ENCODE measurements around the gene ZNF277. TPM values are rescaled to one million over a fixed set of nuclear protein-coding genes. Genes with fewer than 3 reads are reported as not detected.

ZNF277 gene
- polyA plus RNA-seq, 1 donor (not counting 4 experiments of a cell fraction or from before 2014, with no cell fraction given) = 20.2 TPM

- Histone ChIP-seq H3K27ac (ENCODE audit: control insufficient read depth, insufficient read depth, low read length) (no peak overlapping the region), H2AFZ (ENCODE audit: control insufficient read depth, low read length) (no peak overlapping the region), H3K36me3 (ENCODE audit: control insufficient read depth in 2 of 2, extremely low read depth in 1 of 2, insufficient read depth in 2 of 2, low read length in 2 of 2) (no peaks in the 10 kb centered on the region), H3K9ac (ENCODE audit: control insufficient read depth, extremely low read depth, insufficient read depth, low read length) (no peak overlapping the region), H3K9me1 (ENCODE audit: control insufficient read depth, extremely low read depth, insufficient read depth, low read length) (no peaks in the 10 kb centered on the region), H3K9me3 (ENCODE audit: control insufficient read depth, low read depth, low read length) (no peaks in the 10 kb centered on the region), H3K4me2 (ENCODE audit: control insufficient read depth, extremely low read depth, insufficient read depth, low read depth, low read length) (no peak overlapping the region), H3K27me3 (ENCODE audit: control insufficient read depth, extremely low read depth, insufficient read depth, low read length) (no peaks in the 10 kb centered on the region), H3K79me2 (ENCODE audit: control insufficient read depth, insufficient read depth, low read length) (peaks cover 42% of the 10 kb centered on the region), H3K4me1 (ENCODE audit: control insufficient read depth, extremely low read depth, insufficient read depth, low read length) (peaks cover 14% of the 10 kb centered on the region), H3K4me3 (ENCODE audit: control insufficient read depth in 2 of 3, extremely low read depth in 1 of 3, insufficient read depth in 2 of 3, low read depth in 1 of 3, low read length in 3 of 3) (no peak overlapping the region), H4K20me1 (ENCODE audit: control insufficient read depth, extremely low read depth, insufficient read depth, low read length) (peaks cover 3% of the 10 kb centered on the region)
- DNase-seq (ENCODE audit: low read depth, low spot score) (no peak), FAIRE-seq (no peak)
- TF ChIP-seq EZH2 (IDR thresholded peaks at IDR 0.05; ENCODE audit: low read length) = no peak
- TF ChIP-seq, protein P1, sequence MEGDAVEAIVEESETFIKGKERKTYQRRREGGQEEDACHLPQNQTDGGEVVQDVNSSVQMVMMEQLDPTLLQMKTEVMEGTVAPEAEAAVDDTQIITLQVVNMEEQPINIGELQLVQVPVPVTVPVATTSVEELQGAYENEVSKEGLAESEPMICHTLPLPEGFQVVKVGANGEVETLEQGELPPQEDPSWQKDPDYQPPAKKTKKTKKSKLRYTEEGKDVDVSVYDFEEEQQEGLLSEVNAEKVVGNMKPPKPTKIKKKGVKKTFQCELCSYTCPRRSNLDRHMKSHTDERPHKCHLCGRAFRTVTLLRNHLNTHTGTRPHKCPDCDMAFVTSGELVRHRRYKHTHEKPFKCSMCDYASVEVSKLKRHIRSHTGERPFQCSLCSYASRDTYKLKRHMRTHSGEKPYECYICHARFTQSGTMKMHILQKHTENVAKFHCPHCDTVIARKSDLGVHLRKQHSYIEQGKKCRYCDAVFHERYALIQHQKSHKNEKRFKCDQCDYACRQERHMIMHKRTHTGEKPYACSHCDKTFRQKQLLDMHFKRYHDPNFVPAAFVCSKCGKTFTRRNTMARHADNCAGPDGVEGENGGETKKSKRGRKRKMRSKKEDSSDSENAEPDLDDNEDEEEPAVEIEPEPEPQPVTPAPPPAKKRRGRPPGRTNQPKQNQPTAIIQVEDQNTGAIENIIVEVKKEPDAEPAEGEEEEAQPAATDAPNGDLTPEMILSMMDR (optimal IDR thresholded peaks at IDR 0.05 in 1 of 3, IDR thresholded peaks at IDR 0.05 in 1 of 3, conservative IDR thresholded peaks at IDR 0.05 in 1 of 3; ENCODE audit: extremely low read depth in 1 of 3, insufficient read depth in 2 of 3, low read length in 3 of 3) = no peak
- dilution Hi-C loops (cut with MboI; ENCODE audit: extremely low pct_ligation_motif_present, low sequenced_read_pairs) = no loop called here
These were observed 16.8 kb downstream of the ZNF277 start for GRCh38 chr7:112223310-112223709.

DNA sequence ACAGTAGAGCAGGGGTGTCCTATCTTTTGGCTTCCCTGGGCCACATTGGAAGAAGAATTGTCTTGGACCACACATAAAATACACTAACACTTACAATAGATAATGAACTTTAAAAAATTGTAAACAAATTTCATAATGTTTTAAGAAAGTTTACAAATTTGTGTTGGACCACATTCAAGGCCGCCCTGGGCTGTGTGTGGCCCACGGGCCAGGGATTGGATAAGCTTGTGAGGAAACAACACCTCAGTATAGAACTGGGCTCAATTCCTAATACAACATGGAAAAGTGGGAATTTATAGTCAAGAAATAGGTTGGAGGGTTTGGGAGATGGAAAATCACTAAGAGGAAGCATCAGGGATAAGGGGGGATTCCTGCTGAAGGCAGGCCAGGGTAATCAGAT is 17.7 kb downstream of the ZNF277 start:
- Histone ChIP-seq H3K36me3 (ENCODE audit: control insufficient read depth in 2 of 2, extremely low read depth in 1 of 2, insufficient read depth in 2 of 2, low read length in 2 of 2) (no peaks in the 10 kb centered on the region), H3K4me2 (ENCODE audit: control insufficient read depth, extremely low read depth, insufficient read depth, low read depth, low read length) (no peak overlapping the region), H3K27me3 (ENCODE audit: control insufficient read depth, extremely low read depth, insufficient read depth, low read length) (no peaks in the 10 kb centered on the region), H4K20me1 (ENCODE audit: control insufficient read depth, extremely low read depth, insufficient read depth, low read length) (peaks cover 3% of the 10 kb centered on the region), H3K4me3 (ENCODE audit: control insufficient read depth in 2 of 3, extremely low read depth in 1 of 3, insufficient read depth in 2 of 3, low read depth in 1 of 3, low read length in 3 of 3) (no peak overlapping the region), H2AFZ (ENCODE audit: control insufficient read depth, low read length) (no peak overlapping the region), H3K4me1 (ENCODE audit: control insufficient read depth, extremely low read depth, insufficient read depth, low read length) (peaks cover 14% of the 10 kb centered on the region), H3K9me3 (ENCODE audit: control insufficient read depth, low read depth, low read length) (no peaks in the 10 kb centered on the region), H3K9me1 (ENCODE audit: control insufficient read depth, extremely low read depth, insufficient read depth, low read length) (no peaks in the 10 kb centered on the region), H3K27ac (ENCODE audit: control insufficient read depth, insufficient read depth, low read length) (no peak overlapping the region), H3K9ac (ENCODE audit: control insufficient read depth, extremely low read depth, insufficient read depth, low read length) (no peak overlapping the region), H3K79me2 (ENCODE audit: control insufficient read depth, insufficient read depth, low read length) (peaks cover 36% of the 10 kb centered on the region)
- TF ChIP-seq, protein P1 (optimal IDR thresholded peaks at IDR 0.05 in 1 of 3, IDR thresholded peaks at IDR 0.05 in 1 of 3, conservative IDR thresholded peaks at IDR 0.05 in 1 of 3; ENCODE audit: extremely low read depth in 1 of 3, insufficient read depth in 2 of 3, low read length in 3 of 3) = no peak
- no peak for TF ChIP-seq EZH2 (IDR thresholded peaks at IDR 0.05; ENCODE audit: low read length)
- FAIRE-seq (no peak), DNase-seq (ENCODE audit: low read depth, low spot score) (no peak)
- dilution Hi-C loops (cut with MboI; ENCODE audit: extremely low pct_ligation_motif_present, low sequenced_read_pairs) = no loop called here
